Measurements from ENCODE around the gene PIK3C2B.

Gene PIK3C2B

DNA sequence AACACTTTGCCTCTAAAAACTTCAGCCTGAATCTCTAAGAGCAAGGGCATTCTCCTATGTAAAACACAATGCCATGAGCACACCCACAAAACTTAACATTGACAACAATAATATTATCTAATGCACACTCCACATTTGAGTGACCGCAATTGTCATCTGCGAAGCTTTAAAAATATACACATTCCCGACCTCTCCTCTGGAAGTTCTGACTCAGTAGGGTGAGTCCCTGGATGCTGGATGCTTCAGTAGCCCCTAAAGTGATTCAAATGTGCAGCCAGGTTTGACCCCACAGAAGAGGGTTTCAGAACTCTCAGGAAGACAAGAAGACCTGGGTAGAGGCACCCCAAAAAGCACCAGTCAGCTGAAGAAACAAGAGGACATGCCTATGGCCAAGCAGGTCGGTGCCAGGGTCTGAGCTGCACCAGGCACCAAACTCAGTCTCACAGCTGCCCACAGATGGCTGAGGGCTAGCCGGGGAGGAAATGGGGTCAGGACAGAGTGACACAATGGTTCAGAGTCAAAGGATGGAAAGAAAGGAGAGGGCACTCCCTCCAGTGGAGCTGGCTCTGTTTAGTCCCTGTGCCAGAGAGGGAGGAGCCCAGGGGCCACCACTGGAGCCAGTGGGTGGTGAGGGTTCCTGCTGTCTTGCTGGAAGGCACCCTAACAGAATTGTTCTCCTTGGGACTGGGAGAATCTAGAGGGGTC lies 17.4 kb downstream of the PIK3C2B start:
- no peak for DNase-seq

DNA sequence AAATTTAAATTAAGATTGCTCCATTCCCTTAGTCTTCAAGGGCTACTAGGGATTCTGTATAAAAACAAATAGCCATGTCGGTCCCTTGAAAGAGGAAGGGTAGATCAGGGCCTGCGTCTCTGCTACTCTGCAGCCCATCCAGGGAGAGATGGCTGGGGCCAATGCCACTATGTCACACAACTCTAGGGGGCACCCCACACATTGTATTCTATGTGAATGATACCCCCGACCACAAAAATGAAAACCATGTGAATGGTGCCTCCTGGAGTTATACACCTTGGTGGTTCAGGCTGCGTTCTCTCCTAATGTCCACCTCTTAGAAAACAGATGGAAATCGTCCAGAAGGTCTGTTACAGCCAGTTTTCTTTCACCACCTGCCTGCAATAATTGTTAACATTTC lies 18.0 kb downstream of the PIK3C2B start:
- DNase-seq = no peak

DNA sequence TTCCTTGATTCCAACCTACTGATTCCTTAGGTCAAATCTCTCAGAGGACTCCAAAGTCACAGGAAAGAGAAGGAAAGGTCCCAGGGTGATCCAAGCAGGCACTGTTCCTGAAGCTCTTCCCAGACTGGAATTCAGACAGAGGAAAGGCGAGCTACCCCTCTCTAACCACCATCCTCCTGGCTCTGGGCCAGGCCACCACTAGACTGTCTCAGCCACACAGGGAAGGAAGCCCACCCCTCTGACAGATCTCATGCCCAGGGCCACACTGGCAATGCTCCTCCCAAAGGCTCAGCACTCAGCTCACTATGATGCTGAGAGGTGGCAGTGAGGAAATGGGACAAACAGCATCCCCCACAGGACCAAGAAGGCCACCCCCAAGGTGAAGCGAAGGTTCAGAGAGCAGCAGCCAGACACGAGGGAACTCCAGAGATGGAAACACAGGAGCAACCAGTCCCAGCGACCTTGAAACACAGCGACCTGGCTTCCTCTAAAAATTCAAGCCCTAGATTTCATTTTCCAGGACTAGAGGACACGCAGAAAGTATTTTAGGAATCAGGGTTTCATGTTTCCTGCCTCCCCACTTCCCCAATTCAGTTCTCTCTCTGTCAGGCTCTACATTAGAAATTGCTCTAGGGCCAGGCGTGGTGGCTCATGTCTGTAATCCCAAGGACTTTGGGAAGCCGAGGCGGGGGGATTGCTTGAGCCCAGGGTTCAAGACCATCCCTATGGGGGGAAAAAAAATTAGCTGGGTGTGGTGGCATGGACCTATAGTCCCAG lies 18.8 kb downstream of the PIK3C2B start:
- DNase-seq = no peak

DNA sequence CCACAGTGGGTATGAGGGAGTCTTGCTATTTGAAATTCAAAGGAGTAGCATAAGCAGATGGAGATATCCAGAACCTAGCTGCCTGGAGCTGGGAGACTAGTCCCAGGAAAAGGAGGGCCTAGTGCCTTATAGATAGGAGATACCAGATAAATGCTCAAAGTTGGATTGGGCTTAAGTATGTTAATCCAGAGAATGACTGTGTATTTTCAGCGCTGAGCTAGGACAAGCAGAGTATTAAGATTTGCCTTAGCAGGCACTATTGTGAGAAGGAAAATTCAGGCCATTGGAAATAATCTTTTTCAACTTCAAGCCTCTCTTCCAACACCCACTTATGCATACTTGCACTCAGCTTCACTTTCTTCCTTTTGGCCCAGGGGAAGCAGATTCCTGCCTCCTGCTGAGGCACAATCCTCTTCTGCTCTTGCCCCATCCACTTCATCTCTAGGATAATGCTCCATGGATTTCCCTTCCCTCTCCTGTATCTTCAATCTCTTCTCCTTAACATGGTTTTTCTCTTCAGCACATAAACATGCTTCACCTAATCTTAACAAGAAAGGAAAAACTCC lies 21.1 kb downstream of the PIK3C2B start:
- DNase-seq = no peak

DNA sequence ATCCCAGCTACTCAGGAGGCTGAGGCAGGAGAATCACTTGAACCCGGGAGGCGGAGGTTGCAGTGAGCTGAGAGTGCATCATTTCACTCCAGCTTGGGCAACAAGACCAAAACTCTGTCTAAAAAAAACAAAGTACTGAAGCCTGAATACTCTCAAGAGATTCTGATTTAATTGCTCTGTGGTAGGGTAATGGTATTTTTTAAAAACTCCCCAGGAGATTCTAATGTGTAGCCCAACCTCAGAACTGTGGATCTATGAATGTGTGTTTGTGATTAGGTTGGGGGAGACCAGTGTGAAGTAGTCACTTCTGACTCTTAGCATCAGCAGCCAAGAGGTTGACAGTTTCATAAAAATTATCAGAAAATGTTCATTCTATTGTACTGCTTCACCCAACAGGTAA lies 21.9 kb downstream of the PIK3C2B start:
- DNase-seq = no peak

DNA sequence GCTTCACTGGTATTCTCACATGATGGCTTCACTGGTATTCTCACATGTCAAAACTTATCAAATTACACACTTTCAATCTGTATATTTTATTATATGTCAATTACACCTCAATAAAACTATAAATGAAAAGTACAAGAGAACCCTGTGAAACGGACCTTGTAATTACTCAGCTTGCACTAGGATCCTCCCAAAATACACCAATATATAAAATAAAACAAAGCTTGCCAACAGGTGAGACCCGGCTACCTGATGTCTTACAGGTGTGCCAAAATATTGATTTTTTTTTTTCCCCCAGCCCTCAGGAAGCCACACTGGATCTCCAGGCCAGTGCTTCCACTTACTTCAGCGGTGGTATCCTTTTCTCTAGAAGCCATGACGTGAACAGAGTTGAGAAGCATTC lies 22.9 kb downstream of the PIK3C2B start:
- DNase-seq = no peak

DNA sequence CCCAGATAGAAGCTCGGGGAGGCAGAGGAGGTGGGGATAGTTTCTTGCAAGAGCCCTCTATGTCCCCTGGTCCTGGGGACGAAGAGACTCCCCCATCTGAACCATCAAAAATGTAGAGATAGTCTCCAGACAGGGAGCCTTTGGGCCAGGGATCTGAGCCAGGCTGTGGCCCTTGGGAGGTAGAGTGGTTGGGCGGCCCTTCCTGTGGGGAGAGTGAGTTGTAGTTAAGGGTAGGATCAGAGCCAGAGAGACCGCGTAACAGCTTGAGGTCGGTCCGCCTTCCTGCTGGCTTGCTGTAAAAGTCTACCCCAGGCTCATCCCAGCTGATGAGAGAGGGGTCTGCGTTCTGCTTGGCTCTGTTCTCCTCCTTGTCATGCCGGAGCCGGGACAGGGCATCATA lies 25.3 kb downstream of the PIK3C2B start:
- DNase-seq = no peak

DNA sequence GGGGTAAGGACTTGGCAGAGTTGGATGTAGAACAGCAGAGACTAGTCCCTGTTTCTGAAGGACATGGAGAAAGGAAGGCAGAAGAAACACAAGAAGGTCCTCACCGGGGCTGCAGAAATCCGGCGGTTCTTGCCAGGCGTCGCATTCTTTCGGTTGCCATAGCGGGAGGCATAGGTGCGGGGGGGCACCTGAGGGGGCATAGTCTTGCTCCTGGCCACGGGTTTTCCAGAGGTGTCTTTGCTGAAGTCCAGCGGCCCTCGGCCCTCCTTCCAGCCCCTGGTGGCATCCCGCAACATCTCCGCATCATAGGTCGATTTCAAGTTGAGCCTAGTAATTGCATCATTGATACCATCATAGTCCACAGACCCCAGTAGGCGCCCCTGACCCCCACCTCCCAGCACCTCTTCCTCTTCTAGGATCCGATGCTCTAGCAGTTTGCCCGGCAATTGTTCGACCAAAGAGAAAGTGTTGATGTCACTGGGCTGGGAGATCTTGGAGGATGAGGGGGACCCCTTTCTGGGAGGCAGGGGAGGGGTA lies 25.8 kb downstream of the PIK3C2B start:
- no peak for DNase-seq

DNA sequence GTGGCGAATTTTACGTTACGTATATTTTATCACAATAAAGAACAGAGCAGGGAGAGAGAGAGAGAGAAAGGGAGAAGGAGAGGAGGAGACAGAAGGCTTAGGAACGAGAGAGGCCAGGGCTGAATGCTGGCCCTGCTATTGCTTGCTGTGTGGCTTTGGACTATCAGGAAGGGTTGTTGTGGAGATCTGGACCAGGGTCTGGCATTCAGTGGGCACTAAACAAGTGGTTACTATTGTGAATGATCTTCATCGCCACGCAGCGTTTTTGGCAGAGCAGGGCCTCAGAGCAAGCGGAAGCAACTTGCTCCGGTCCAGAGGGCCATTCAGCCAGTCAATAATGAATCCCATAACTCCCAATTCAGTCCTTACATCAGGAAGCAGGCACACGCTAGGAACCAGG lies 26.4 kb downstream of the PIK3C2B start:
- no peak for DNase-seq

DNA sequence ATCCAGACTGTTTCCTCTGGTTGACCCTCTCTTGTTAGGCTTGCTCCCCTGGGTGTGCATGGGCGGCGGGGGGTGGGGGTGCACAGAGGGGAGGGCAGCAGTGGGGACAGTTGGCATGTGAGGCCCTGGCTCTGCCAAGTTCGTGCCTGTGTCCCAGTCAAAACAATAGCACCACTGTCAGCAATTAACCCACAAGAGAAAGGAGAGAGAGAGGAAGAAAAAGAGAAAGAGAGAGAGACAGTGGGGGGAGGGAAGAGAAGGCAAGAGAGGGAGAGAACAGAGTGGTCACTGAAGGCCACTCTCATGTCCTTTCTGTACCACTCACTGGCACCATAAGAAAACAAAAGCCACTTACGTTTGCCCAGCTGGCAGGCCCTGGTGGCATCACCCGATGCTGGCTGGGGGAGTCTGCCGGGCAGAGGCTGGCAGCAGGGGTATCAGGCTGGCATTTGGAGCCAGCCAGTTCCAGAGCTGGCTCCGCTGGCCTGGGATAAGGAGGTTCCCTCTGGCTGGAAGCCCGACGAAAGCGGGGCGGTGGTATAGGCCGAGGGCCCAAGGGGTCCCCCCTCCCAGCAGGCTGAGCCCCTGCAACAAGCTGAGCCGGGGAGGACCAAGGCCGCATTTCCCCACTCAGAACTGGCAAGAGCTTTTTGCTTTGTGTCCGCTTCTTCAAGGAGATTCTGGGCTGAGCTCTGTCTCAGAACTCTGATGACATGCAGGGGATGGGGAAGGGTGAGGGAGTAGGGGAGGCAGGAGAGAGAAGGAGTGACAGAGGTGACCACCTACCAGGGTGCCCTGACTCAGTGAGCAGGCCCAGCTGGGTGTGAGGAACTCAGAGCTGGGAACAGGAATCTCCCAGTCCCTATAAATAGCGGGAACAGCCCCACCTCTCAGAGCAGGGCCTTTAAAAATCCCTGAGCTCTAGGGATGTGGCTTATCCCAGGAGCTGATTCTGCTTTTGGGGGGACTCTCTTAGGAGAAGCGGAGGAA lies 27.9 kb downstream of the PIK3C2B start:
- DNase-seq = no peak

DNA sequence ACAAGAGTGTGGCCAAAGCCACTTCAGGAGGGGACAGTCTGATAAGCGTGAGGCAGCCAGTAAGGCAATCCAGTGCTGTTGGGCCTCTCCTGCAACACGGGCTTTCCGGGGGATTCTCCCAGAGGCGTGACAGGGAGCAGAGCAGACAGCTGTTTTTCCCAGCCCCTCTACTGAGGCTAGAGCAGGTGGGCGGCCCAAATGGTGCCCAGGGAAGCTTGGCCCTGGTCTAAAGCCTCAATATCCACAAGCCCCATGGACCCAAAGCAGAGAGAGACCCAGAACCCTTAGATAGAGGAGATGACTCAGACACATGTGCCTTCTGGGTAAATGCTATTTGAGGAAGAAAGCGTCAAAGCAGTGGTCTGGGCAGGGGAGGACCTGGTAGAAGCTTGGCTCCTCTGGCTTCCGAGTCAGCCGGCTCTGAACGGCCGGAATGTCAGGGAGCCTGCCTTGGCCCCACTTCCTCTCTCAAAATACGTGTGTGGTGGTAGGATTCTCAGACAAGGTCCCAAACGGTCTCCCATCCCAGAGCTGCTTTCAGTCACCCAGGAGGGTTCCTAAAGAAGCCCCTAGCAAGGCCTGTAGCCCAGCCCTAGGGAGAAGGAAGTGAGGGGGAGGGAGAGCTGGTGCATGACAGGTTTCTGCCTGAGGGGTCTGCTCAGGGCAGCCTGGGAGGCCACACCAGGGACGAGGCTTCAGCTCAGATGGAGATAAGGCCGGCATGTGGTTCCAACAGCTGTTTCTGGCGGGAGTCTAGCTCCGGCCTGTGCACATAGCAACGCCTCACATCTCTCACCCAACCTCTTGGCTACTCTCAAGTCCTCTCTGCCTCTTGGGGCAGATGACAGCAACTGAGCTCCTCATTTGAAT lies 28.8 kb downstream of the PIK3C2B start:
- no peak for DNase-seq

DNA sequence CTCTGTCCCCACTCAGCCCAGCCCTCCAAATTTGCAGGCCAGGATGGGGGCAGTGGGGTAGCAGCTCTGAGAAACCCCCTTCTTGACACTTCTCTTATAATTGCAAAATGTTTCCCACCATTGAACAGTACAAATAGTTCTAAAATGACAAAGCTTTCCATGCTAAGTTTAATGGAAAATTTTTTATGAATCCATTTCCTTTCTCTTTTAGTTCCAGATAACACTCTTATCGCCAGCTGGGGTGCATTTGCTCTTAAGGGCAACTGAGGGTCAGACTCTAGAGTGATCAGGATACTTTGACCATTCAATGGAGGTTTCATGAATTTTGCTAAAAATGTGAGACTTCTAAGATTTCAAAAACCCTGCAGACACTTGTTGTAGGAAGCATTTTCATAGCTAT lies 29.9 kb downstream of the PIK3C2B start:
- no peak for DNase-seq

DNA sequence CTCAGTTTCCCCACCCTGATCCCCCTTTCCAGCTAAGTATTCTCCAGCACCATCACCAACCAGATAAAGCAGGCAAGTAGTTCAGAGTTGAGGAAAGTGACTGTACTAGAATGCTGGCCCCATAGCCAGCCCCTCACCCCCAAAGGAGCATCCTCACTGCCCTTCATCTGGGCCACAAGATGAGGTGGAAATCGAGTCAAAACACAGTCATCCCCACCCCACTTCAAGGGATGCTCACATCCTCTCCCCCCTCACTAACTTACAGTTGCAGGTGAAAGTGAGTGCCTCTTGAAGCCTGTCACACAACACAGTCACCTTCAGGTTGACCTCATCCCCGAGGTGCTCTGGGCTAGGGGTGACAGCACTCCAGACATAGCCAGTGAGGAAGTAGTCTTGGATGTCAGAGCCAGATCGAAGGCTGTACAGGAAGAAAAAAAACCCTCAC lies 30.4 kb downstream of the PIK3C2B start:
- DNase-seq = no peak

DNA sequence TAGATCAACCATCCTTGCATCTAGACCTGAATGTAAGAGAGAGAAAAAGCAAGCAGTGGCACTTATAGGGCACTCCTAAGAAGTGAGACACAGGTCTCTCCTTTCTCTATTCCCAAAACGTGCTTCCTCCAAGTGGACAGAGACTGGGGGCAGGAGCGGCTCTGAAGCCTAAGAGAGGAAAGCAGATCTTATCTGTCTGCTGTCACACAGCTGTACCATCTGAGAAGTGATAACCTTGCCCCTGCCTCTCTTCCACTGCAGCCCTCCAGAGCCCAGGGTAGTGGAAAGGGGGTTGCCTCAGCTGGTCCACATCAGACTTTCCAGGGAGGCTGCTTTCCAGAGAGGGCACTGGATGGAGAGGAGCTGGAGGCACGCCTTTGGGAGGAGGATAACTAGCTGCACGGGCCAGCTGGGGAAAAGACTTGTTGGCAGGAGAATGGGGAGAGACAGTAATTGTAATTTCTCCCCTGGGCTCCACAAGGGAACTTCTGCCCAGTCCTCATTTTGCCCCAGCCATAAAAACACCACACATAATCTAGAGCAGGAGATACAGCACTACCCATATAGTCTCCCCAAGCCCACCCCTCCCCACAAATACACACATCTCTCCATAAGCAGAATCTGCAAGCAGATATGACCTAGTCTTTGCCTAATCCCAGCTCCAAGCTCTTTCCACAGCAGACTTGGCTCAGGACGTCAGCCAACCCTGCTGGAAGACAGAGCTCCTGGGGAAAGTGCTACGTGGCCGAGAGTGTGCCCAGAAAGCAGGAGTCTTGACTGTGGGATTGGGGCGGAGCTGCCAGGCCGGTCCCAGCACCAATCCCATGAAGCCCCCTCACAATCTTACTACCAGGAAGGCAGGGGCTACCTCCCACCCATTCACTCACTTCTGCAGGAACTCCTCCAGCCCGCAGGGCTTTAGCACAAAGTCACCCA lies 31.2 kb downstream of the PIK3C2B start:
- DNase-seq = no peak

DNA sequence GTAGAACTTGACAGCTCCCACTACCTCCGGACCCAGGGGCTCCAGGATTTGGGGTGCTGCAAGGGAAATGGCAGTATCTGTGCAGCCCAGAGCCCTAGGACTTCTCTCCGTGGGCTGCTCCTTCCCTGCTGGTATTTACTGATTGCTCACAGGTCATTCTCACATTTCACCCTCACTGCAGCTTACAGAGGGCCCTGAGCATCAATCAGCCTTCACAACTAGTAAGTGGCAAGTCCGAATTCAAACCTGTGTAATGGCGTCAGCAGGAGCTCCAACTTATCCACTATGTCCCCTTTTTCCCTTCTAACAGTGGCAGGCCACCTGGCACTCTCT lies 32.4 kb downstream of the PIK3C2B start:
- DNase-seq = no peak

DNA sequence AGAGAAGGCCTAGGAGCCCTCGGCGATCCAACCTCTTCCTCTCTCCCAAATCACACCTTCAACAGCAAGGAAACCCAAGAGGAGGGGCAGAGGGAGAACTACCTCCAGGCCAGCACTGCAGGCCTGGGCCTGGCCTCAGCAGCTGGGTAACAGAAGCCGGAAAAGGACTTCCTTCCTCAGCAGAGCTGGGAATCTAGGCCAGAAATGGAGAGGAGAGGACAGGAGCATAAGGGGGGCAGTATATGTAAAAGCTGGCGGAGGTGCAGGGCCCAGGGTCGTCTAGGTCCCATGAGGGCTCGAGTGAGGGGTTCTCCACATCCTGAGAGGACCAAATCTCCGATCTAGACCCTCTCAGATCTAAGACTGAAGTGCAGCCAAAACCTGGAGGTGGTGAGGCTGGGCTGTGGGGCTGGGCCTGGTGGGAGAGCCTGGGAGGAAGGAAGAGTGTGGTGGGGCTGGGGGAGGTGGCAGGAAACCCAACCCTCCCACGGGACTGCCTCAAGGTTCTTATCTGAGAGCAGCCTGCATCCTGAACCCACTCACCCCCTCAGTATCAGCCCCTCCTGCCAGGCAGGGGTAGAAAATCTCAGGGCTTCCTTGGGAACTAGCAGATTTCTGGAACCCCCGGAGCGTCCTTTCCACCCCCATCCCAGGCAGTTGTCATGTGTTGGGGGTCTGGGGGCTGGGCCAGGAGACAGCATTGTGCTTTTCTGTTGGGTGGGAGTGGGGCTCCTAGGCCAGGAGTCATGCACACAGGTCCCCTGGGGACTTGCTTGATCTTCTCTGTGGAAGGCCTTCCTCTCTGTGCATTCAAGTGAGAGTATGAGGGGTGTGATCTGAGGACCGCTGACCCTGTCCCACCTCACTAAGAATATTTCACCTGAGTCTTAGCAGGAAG lies 33.0 kb downstream of the PIK3C2B start:
- no peak for DNase-seq

DNA sequence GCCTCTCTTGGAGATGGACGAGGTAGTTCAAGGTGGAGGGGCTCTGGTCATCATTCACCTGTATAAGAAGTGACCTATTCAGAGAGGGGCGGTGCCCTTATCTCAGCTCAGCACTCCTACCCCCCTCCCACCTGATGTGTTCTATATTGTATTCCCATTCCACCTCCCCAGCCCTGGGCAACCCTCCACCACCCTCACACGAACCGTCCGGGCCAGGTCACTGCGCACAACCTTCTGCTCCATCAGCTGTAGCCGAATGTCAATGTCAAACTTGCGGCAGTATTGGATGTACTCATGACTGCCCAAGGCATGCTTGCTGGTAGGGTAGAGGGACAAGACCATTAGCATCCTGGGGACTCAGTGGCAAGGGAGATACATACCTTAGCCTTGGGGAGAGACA lies 34.3 kb downstream of the PIK3C2B start:
- no peak for DNase-seq

DNA sequence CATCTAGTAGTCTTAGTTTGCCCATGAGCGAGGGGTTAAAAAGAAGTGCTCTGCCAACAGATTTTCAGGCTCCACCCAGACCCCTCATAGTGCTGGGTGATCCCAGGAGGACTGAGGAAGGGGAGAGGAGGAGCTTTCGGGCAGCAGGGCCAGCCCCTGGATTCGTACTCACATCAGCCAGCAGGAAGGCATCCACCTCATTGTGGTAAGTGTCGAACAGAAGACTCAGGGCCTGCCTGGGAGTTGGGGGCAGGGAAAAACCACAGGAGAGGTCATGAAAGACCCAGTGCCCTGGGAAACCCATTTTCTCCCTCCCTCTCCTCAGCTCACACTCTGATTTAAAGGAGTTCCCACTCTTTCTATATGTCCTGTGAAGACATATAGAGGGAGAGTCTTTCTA lies 34.9 kb downstream of the PIK3C2B start:
- DNase-seq = no peak

DNA sequence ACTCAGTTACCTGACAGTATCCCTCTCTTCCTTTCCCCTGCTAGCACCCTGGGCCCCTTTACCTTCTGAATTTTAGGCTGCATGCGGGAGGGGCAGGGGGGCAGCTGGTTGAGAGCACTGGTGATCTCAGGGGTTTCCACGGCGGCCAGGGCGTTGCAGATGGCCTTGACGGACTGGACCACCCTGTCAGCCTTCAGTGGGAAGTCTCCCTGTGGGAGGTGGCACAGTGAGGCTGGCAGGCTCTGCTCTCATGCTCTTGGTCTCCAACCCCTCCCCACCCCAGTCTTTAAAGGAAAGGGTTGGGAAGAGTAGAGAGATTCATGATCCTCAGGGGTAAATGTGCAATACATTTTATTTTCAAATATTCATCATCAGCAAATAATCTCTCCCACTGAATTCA lies 36.9 kb downstream of the PIK3C2B start:
- DNase-seq = no peak

Data from NCI-H1930 (cell line).